Inflammatory macrophage treated with lipopolysaccharide for 1 hour (primary cell): ENCODE data around the gene ACMSD.

ENCODE experiments used
- DNase-seq, 2 donors: peaks; one replicate each; pipeline ENCODE4 v3.0.0-alpha.2; 2020 to 2022

Gene ACMSD

GRCh38 chr2:134910763-134911399 lies 72.5 kb downstream of the ACMSD start:
- DNase-seq, result no peak

GRCh38 chr2:134911400-134911785 lies 73.0 kb downstream of the ACMSD start:
- DNase-seq, result no peak

- DNase-seq, result peak; percentile 79 to 88
Observed at GRCh38 chr2:134912361-134912760, 73.9 kb downstream of the ACMSD start.

- no peak for DNase-seq
Observed at GRCh38 chr2:134917360-134917865, 79.0 kb downstream of the ACMSD start.

- no peak for DNase-seq
Observed at GRCh38 chr2:134917888-134918525, 79.6 kb downstream of the ACMSD start.

GRCh38 chr2:134918526-134919340 lies 80.3 kb downstream of the ACMSD start, which contains the start of gene CCNT2:
Gene CCNT2 (plus strand): TSS chr2:134918822. CDS start chr2:134918855, 33 bp downstream.
- peak; percentile 99 for DNase-seq

GRCh38 chr2:134919341-134920210 lies 81.2 kb downstream of the ACMSD start:
- DNase-seq, result peak in 1 of 2 donors; percentile 54

- no peak for DNase-seq
Observed at GRCh38 chr2:134924912-134925311, 86.5 kb downstream of the ACMSD start.

- DNase-seq, result no peak
Observed at GRCh38 chr2:134926231-134926931, 88.0 kb downstream of the ACMSD start.

- no peak for DNase-seq
Observed at GRCh38 chr2:134927195-134927594, 88.8 kb downstream of the ACMSD start.

GRCh38 chr2:134932864-134933526 lies 94.6 kb downstream of the ACMSD start:
- no peak for DNase-seq

GRCh38 chr2:134933732-134934131 lies 95.3 kb downstream of the ACMSD start:
- no peak for DNase-seq

- no peak for DNase-seq
Observed at GRCh38 chr2:134934150-134934549, 95.7 kb downstream of the ACMSD start.

- DNase-seq, result peak in 1 of 2 donors; percentile 28
Observed at GRCh38 chr2:134934641-134935040, 96.2 kb downstream of the ACMSD start.

- DNase-seq, result no peak
Observed at GRCh38 chr2:134936691-134937090, 98.3 kb downstream of the ACMSD start.

GRCh38 chr2:134943540-134943939 lies 105.1 kb downstream of the ACMSD start:
- DNase-seq, result peak; percentile 73

- DNase-seq, result no peak
Observed at GRCh38 chr2:134944975-134945374, 106.6 kb downstream of the ACMSD start.

GRCh38 chr2:134946073-134946472 lies 107.7 kb downstream of the ACMSD start:
- DNase-seq, result no peak

GRCh38 chr2:134949981-134950708 lies 111.7 kb downstream of the ACMSD start:
- no peak for DNase-seq

- no peak for DNase-seq
Observed at GRCh38 chr2:134950886-134951285, 112.5 kb downstream of the ACMSD start.
